22Rv1 (cell line): ENCODE results near the gene ANXA3.

ENCODE experiments used
- ZFX ChIP-seq: fragments of 450-650 bp; IDR thresholded peaks from 2 replicates; pipeline ENCODE4 v1.6.1; 2017; ENCODE audit warnings: antibody characterized with exemption, borderline replicate concordance
- TF ChIP-seq, protein P1 (sequence below): fragments of 450-650 bp; IDR thresholded peaks from 2 replicates; pipeline ENCODE4 v1.5.1; 2017; ENCODE audit warnings: mild to moderate bottlenecking

DNA sequence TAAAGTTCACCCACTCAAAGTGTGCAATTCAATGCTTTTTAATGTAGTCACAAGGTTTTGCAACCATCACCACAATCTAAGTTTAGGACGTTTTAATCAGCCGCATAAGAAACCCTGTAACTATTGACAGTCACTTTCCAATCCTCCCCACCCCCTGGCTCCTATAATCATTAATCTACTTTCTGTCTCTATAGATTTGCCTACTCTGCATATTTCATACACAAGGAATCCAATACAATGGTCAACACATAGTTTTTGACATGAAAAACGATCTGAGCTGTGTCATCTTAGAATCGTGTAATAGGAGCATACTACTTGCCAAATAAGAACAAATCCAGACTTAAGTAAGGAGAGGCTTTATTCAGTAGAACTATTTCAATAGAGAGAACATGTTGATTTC lies 47.6 kb downstream of the ANXA3 start:
- TF ChIP-seq, protein P1, sequence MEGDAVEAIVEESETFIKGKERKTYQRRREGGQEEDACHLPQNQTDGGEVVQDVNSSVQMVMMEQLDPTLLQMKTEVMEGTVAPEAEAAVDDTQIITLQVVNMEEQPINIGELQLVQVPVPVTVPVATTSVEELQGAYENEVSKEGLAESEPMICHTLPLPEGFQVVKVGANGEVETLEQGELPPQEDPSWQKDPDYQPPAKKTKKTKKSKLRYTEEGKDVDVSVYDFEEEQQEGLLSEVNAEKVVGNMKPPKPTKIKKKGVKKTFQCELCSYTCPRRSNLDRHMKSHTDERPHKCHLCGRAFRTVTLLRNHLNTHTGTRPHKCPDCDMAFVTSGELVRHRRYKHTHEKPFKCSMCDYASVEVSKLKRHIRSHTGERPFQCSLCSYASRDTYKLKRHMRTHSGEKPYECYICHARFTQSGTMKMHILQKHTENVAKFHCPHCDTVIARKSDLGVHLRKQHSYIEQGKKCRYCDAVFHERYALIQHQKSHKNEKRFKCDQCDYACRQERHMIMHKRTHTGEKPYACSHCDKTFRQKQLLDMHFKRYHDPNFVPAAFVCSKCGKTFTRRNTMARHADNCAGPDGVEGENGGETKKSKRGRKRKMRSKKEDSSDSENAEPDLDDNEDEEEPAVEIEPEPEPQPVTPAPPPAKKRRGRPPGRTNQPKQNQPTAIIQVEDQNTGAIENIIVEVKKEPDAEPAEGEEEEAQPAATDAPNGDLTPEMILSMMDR: no peak
- no peak for TF ChIP-seq ZFX
